ENCODE measurements around the gene ZNF692.
A peak's percentile ranks its signal among the peaks of the same experiment; 100 is the strongest.

The ZNF692 gene

GRCh38 chr1:248841702-248842395, 17.0 kb downstream of the ZNF692 start:
- TF ChIP-seq CTCF (IDR thresholded peaks at IDR 0.05; ENCODE audit: low read depth, low read length): peak; percentile 74
- no peaks in the 10 kb centered on the region for H3K4me1 ChIP-seq

GRCh38 chr1:248840946-248841345, 17.9 kb downstream of the ZNF692 start:
- H3K27me3 ChIP-seq: no peaks in the 10 kb centered on the region; the same call in 1 of the 2 replicates
- TF ChIP-seq CTCF (IDR thresholded peaks at IDR 0.05; ENCODE audit: low read depth, low read length): no peak
- no peak overlapping the region for H3K4me3 ChIP-seq (ENCODE audit: low read depth, low read length)
- no peaks in the 10 kb centered on the region for H3K4me1 ChIP-seq
- no peak for DNase-seq
- H3K36me3 ChIP-seq: peaks cover 6% of the 10 kb centered on the region
- H3K9me3 ChIP-seq: no peaks in the 10 kb centered on the region

More at GRCh38 chr1:248841702-248842395, 17.0 kb downstream of the ZNF692 start:
- no peaks in the 10 kb centered on the region for H3K27me3 ChIP-seq
- no peak overlapping the region for H3K4me3 ChIP-seq (ENCODE audit: low read depth, low read length)
- H3K9me3 ChIP-seq: no peaks in the 10 kb centered on the region
- peaks cover 15% of the 10 kb centered on the region for H3K36me3 ChIP-seq
- DNase-seq: peak; percentile 60

GRCh38 chr1:248839168-248839555, 19.7 kb downstream of the ZNF692 start:
- TF ChIP-seq CTCF (IDR thresholded peaks at IDR 0.05; ENCODE audit: low read depth, low read length): no peak
- H3K4me3 ChIP-seq (ENCODE audit: low read depth, low read length): peak overlapping the region; percentile 85

GRCh38 chr1:248838357-248839167, 20.3 kb downstream of the ZNF692 start:
- no peak for TF ChIP-seq CTCF (IDR thresholded peaks at IDR 0.05; ENCODE audit: low read depth, low read length)
- Histone ChIP-seq H3K9me3 (no peaks in the 10 kb centered on the region), H3K36me3 (no peaks in the 10 kb centered on the region), H3K4me1 (no peaks in the 10 kb centered on the region), H3K27me3 (peaks cover 19% of the 10 kb centered on the region), H3K4me3 (ENCODE audit: low read depth, low read length) (peak overlapping the region; percentile 85)
- DNase-seq: peak; percentile 88

More at GRCh38 chr1:248839168-248839555, 19.7 kb downstream of the ZNF692 start:
- Histone ChIP-seq H3K36me3 (no peaks in the 10 kb centered on the region), H3K27me3 (peaks cover 13% of the 10 kb centered on the region), H3K4me1 (no peaks in the 10 kb centered on the region), H3K9me3 (no peaks in the 10 kb centered on the region)
- no peak for DNase-seq

GRCh38 chr1:248837781-248838356, 21.0 kb downstream of the ZNF692 start, which contains the start of gene ZNF672:
Gene ZNF672, plus strand, starts transcription at chr1:248838224. Its CDS starts 9,051 bp downstream, at chr1:248847275.
- Histone ChIP-seq H3K27me3 (peaks cover 24% of the 10 kb centered on the region), H3K9me3 (no peaks in the 10 kb centered on the region), H3K4me1 (no peaks in the 10 kb centered on the region), H3K4me3 (ENCODE audit: low read depth, low read length) (peak within 1 kb of the TSS; percentile 85), H3K36me3 (no peaks in the 10 kb centered on the region)
- no peak for TF ChIP-seq CTCF (IDR thresholded peaks at IDR 0.05; ENCODE audit: low read depth, low read length)
- peak; percentile 99 for DNase-seq

Measured in BE2C (cell line).